Measurements from ENCODE around the gene SUSD3. TPM values are rescaled to one million over a fixed set of nuclear protein-coding genes. Genes with fewer than 3 reads are reported as not detected.
"Not testable (repeated sequence)": the region's sequence is repeated elsewhere in the genome, so short reads cannot be mapped to it uniquely, and the experiment has no call there.

SUSD3 gene
- total RNA-seq, 2 experiments from 2014 or later = 81.1 to 85.8 TPM

GRCh38 chr9:93115486-93116071 lies 57.1 kb downstream of the SUSD3 start:
- no peaks in the 10 kb centered on the region for H3K27me3 Mint-ChIP-seq
- CTCF ChIA-PET = interaction anchor here (2.0 kb wide), 1 partner anchor 10 kb away, joined by 5 read pairs; no protein-coding TSS in a partner anchor

GRCh38 chr9:93116072-93116961 lies 57.8 kb downstream of the SUSD3 start:
- Mint-ChIP-seq H3K4me3 (no peak overlapping the region), H3K36me3 (ENCODE audit: low read depth) (peaks cover 13% of the 10 kb centered on the region), H3K9me3 (no peaks in the 10 kb centered on the region), H3K27me3 (no peaks in the 10 kb centered on the region), H3K4me1 (peaks cover 26% of the 10 kb centered on the region), H3K27ac (no peak overlapping the region)
- CTCF ChIA-PET = interaction anchor here (0.6 to 2.0 kb wide), 2 partner anchors 10 to 1760 kb away, joined by 3 to 5 read pairs; no protein-coding TSS in a partner anchor
- DNase-seq = no peak
- POLR2A ChIA-PET = interaction anchor here (0.6 kb wide), 1 partner anchor 114 kb away, joined by 3 read pairs; no protein-coding TSS in a partner anchor

More at GRCh38 chr9:93115486-93116071, 57.1 kb downstream of the SUSD3 start:
- Mint-ChIP-seq H3K36me3 (ENCODE audit: low read depth) (peaks cover 12% of the 10 kb centered on the region), H3K4me3 (no peak overlapping the region), H3K27ac (no peak overlapping the region), H3K9me3 (no peaks in the 10 kb centered on the region), H3K4me1 (peaks cover 26% of the 10 kb centered on the region)
- POLR2A ChIA-PET = no interaction called here
- no peak for DNase-seq

GRCh38 chr9:93117521-93117920 lies 59.0 kb downstream of the SUSD3 start:
- H3K4me3 Mint-ChIP-seq, H3K9me3 Mint-ChIP-seq, POLR2A ChIA-PET, H3K27ac Mint-ChIP-seq, H3K27me3 Mint-ChIP-seq, DNase-seq: not testable (repeated sequence)
- CTCF ChIA-PET = interaction anchor here (4.9 kb wide), 1 partner anchor 8 kb away, joined by 30 read pairs; no protein-coding TSS in a partner anchor
- Mint-ChIP-seq H3K36me3 (ENCODE audit: low read depth) (peaks cover 16% of the 10 kb centered on the region), H3K4me1 (peaks cover 26% of the 10 kb centered on the region)

GRCh38 chr9:93117924-93118862 lies 59.7 kb downstream of the SUSD3 start:
- Mint-ChIP-seq H3K27ac (no peak overlapping the region), H3K27me3 (no peaks in the 10 kb centered on the region), H3K36me3 (ENCODE audit: low read depth) (peaks cover 16% of the 10 kb centered on the region), H3K4me3 (no peak overlapping the region), H3K9me3 (no peaks in the 10 kb centered on the region), H3K4me1 (peaks cover 26% of the 10 kb centered on the region)
- CTCF ChIA-PET = interaction anchor here (0.6 to 4.9 kb wide), 6 partner anchors 8 to 89 kb away, joined by 3 to 30 read pairs (median 5); no protein-coding TSS in a partner anchor
- POLR2A ChIA-PET = no interaction called here
- no peak for DNase-seq

GRCh38 chr9:93118863-93119702 lies 60.6 kb downstream of the SUSD3 start:
- no peaks in the 10 kb centered on the region for H3K27me3 Mint-ChIP-seq
- peak overlapping the region; percentile 91 for H3K27ac Mint-ChIP-seq
- peaks cover 29% of the 10 kb centered on the region for H3K4me1 Mint-ChIP-seq
- CTCF ChIA-PET = interaction anchor here (0.6 to 4.9 kb wide), 12 partner anchors 8 to 451 kb away, joined by 3 to 30 read pairs (median 4); partner anchors contain the start of gene NINJ1
- peaks cover 16% of the 10 kb centered on the region for H3K36me3 Mint-ChIP-seq (ENCODE audit: low read depth)
- H3K4me3 Mint-ChIP-seq = no peak overlapping the region
- POLR2A ChIA-PET = no interaction called here
- no peak for DNase-seq
- H3K9me3 Mint-ChIP-seq = no peaks in the 10 kb centered on the region

GRCh38 chr9:93119703-93119952 lies 61.1 kb downstream of the SUSD3 start:
- Mint-ChIP-seq H3K4me3 (no peak overlapping the region), H3K27me3 (no peaks in the 10 kb centered on the region), H3K4me1 (peaks cover 29% of the 10 kb centered on the region), H3K36me3 (ENCODE audit: low read depth) (peaks cover 20% of the 10 kb centered on the region), H3K9me3 (no peaks in the 10 kb centered on the region), H3K27ac (peak overlapping the region; percentile 91)
- ChIA-PET POLR2A (no interaction called here), CTCF (interaction anchor here (0.7 to 4.9 kb wide), 11 partner anchors 7 to 450 kb away, joined by 3 to 30 read pairs (median 4); partner anchors contain the start of gene NINJ1)
- no peak for DNase-seq

- no peak overlapping the region for H3K4me3 Mint-ChIP-seq
- peaks cover 29% of the 10 kb centered on the region for H3K4me1 Mint-ChIP-seq
- ChIA-PET CTCF (interaction anchor here (0.6 to 4.9 kb wide), 10 partner anchors 9 to 450 kb away, joined by 3 to 30 read pairs (median 4); partner anchors contain the start of gene NINJ1), POLR2A (no interaction called here)
- peak; percentile 47 for DNase-seq
- no peaks in the 10 kb centered on the region for H3K27me3 Mint-ChIP-seq
- H3K36me3 Mint-ChIP-seq (ENCODE audit: low read depth) = peaks cover 24% of the 10 kb centered on the region
- no peaks in the 10 kb centered on the region for H3K9me3 Mint-ChIP-seq
- H3K27ac Mint-ChIP-seq = peak overlapping the region; percentile 91
Observed at GRCh38 chr9:93119953-93120845, 61.7 kb downstream of the SUSD3 start.

GRCh38 chr9:93120846-93121315 lies 62.4 kb downstream of the SUSD3 start:
- no peak for DNase-seq
- CTCF ChIA-PET = interaction anchor here (0.5 to 4.9 kb wide), 3 partner anchors 10 to 14 kb away, joined by 4 to 30 read pairs (median 4); no protein-coding TSS in a partner anchor
- H3K4me1 Mint-ChIP-seq = peaks cover 34% of the 10 kb centered on the region
- H3K9me3 Mint-ChIP-seq = no peaks in the 10 kb centered on the region
- H3K36me3 Mint-ChIP-seq (ENCODE audit: low read depth) = peaks cover 27% of the 10 kb centered on the region
- POLR2A ChIA-PET = no interaction called here
- H3K4me3 Mint-ChIP-seq = no peak overlapping the region
- no peak overlapping the region for H3K27ac Mint-ChIP-seq
- H3K27me3 Mint-ChIP-seq = no peaks in the 10 kb centered on the region

GRCh38 chr9:93121316-93122241 lies 63.1 kb downstream of the SUSD3 start:
- no peak overlapping the region for H3K4me3 Mint-ChIP-seq
- no peaks in the 10 kb centered on the region for H3K27me3 Mint-ChIP-seq
- peaks cover 30% of the 10 kb centered on the region for H3K36me3 Mint-ChIP-seq (ENCODE audit: low read depth)
- peaks cover 41% of the 10 kb centered on the region for H3K4me1 Mint-ChIP-seq
- DNase-seq = no peak
- CTCF ChIA-PET = interaction anchor here (0.5 to 4.9 kb wide), 3 partner anchors 12 to 54 kb away, joined by 3 to 30 read pairs (median 4); no protein-coding TSS in a partner anchor
- no peaks in the 10 kb centered on the region for H3K9me3 Mint-ChIP-seq
- POLR2A ChIA-PET = interaction anchor here (0.5 kb wide), 1 partner anchor 32 kb away, joined by 3 read pairs; no protein-coding TSS in a partner anchor
- peak overlapping the region; percentile 41 for H3K27ac Mint-ChIP-seq

GRCh38 chr9:93122721-93123221 lies 64.3 kb downstream of the SUSD3 start:
- CTCF ChIA-PET = interaction anchor here (0.8 kb wide), 1 partner anchor 56 kb away, joined by 3 read pairs; no protein-coding TSS in a partner anchor
- Mint-ChIP-seq H3K4me3 (no peak overlapping the region), H3K36me3 (ENCODE audit: low read depth) (peaks cover 30% of the 10 kb centered on the region), H3K9me3 (no peaks in the 10 kb centered on the region), H3K4me1 (peaks cover 51% of the 10 kb centered on the region), H3K27ac (no peak overlapping the region), H3K27me3 (no peaks in the 10 kb centered on the region)
- POLR2A ChIA-PET = no interaction called here
- DNase-seq = no peak

Data from activated CD4-positive, alpha-beta T cell treated with anti-CD3 and anti-CD28 coated beads, Interleukin-2, amount 10 ng/mL, durations not matched to agents 7 days and 5 days (primary cell).